Prostate gland (tissue), 2 donors: ENCODE data around the gene PKMYT1.

Experiments
- CTCF ChIP-seq, 4 experiments: fragments of 200-600 bp in 2 of 4; fragments of 450-650 bp in 2 of 4; sonication (generic) in 2 of 4; IDR thresholded peaks; 1 replicate in 3 of 4; 2 replicates in 1 of 4; pipeline ENCODE4 v1.5.1; 2016 to 2019; ENCODE audit warnings: antibody characterized with exemption in 4 of 4, mild to moderate bottlenecking in 2 of 4, moderate library complexity in 2 of 4
- POLR2A ChIP-seq: fragments of 450-650 bp; IDR thresholded peaks from one replicate; pipeline ENCODE4 v1.6.1; 2016; ENCODE audit warnings: antibody characterized with exemption, mild to moderate bottlenecking
- POLR2AphosphoS5 ChIP-seq: sonication (generic); formaldehyde crosslinking; IDR thresholded peaks from one replicate; pipeline ENCODE4 v1.6.1; 2017; ENCODE audit warnings: antibody characterized with exemption

DNA sequence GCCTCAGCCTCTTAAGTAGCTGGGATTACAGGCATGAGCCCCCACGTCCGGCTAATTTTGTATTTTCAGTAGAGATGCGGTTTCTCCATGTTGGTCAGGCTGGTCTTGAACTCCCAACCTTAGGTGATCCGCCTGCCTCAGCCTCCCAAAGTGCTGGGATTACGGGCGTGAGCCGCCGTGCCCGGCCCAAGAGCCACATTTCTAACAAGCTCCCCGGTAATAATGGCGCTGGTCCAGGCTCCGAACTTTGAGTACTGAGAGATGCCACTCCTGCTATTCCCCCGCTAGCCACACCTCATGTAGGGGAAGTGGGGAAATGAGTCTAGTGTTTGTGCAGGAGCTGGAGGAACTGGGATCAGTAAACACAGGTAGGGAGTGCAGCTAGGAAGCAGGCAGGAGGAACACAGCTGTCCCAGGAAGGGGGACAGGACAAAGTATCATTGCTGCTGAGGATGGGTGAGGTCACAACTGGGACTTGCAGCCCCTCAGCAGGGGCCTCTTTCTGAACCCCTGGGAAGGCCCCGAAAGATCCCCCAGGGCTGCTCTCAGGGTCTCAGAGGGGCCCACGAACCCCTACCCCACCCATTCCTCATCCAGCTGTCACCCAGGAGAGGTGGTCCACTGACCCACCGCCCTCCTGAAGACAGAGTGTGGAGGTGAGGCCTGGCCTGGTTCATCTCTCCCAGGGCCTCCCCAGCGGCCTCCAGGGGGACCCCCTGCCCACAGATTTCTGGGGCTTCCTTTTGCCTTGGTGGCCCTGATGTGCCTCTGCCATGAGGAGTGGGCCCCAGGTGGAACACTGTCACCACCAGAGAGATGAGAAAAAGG lies 19.8 kb downstream of the PKMYT1 start:
- TF ChIP-seq CTCF (IDR thresholded peaks at IDR 0.05) (no peak), POLR2A (no peak), POLR2AphosphoS5 (no peak)
